Colonic mucosa (tissue), 4 donors: Measurements from ENCODE around the gene GGCT. TPM values are rescaled to one million over a fixed set of nuclear protein-coding genes. Genes with fewer than 3 reads are reported as not detected.

Experiments used
- DNase-seq: peaks from one replicate; pipeline ENCODE4 v3.0.0-alpha.2; 2020
- H3K27ac ChIP-seq: fragments of 200-600 bp; one replicate; pipeline ENCODE4 v1.8.0; 2021
- H3K27me3 ChIP-seq: fragments of 200-600 bp; one replicate; pipeline ENCODE4 v1.8.0; 2021
- H3K36me3 ChIP-seq: fragments of 200-600 bp; one replicate; pipeline ENCODE4 v1.8.0; 2021
- H3K4me1 ChIP-seq: fragments of 200-600 bp; one replicate; pipeline ENCODE4 v1.8.0; 2021; ENCODE audit warnings: mild to moderate bottlenecking
- H3K4me3 ChIP-seq: fragments of 200-600 bp; one replicate; pipeline ENCODE4 v1.8.0; 2021
- H3K9ac ChIP-seq, 2 donors: one replicate each; pipeline ENCODE4 v1.7.0; 2013; ENCODE audit warnings: control low read depth in 2 of 2, low read depth in 2 of 2, low read length in 2 of 2
- H3K9me3 ChIP-seq: fragments of 200-600 bp; one replicate; pipeline ENCODE4 v1.8.0; 2021
- CTCF ChIP-seq: fragments of 200-600 bp; IDR thresholded peaks from one replicate; pipeline ENCODE4 v1.8.0; 2022; ENCODE audit warnings: antibody characterized with exemption, mild to moderate bottlenecking
- intact Hi-C: fragments of 100-400 bp; cut with DNase I; formaldehyde crosslinking; loops from one replicate; pipeline ENCODE4 v1.14.1; 2022
- total RNA-seq, 2 donors: library from RNA; stranded (reverse); fragmentation: NEBNext Ultra II Directional in 1 of 2; extraction: Animal tissue kit (Norgen Biotek cat#: 25700) in 1 of 2; gene quantifications; one replicate each; pipeline ENCODE4 v1.2.1, GENCODE V29; 2021
- donor health status: healthy.
- donor health status: DM: no; HTN: no; CAD: no.
- donor health status: DM: no; HTN: no; CAD: no.

GGCT gene
- total RNA-seq, 2 donors from 2014 or later, result 42.5 to 103 TPM

DNA sequence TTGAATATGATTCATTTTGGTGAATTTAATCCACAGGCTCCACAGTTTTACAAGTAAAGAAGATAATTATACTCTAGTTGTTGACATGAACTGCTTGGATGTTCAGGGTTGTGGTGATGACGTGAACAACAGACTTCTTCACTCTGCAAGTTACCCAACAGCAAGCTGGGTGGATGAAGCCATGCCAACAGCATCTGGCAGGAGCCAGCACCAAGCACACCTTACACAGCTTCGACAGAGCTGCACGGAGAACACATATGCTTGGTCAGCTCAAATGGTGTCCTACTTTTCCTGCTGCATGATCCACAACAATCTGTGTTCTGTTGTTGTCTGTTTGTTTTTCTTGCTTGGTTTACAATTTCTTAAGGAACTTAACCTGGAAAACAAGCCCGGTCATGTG, 35.8 kb downstream of the GGCT start:
- DNase-seq, result no peak
- Histone ChIP-seq H3K27ac (peak overlapping the region; percentile 39), H3K9me3 (no peaks in the 10 kb centered on the region), H3K27me3 (no peaks in the 10 kb centered on the region), H3K4me1 (peaks cover 14% of the 10 kb centered on the region), H3K9ac (peak overlapping the region in 1 of 2 donors; percentile 49), H3K36me3 (no peaks in the 10 kb centered on the region), H3K4me3 (no peak overlapping the region)
- TF ChIP-seq CTCF, result no peak
- intact Hi-C loops, result no loop called here

- DNase-seq, result no peak
- H3K4me3 ChIP-seq, result no peak overlapping the region
- intact Hi-C loops, result no loop called here
- no peaks in the 10 kb centered on the region for H3K9me3 ChIP-seq
- no peak for TF ChIP-seq CTCF
- H3K27me3 ChIP-seq, result no peaks in the 10 kb centered on the region
- H3K9ac ChIP-seq, result no peak overlapping the region
- peaks cover 14% of the 10 kb centered on the region for H3K4me1 ChIP-seq
- H3K36me3 ChIP-seq, result no peaks in the 10 kb centered on the region
- no peak overlapping the region for H3K27ac ChIP-seq
Measured at GRCh38 chr7:30468041-30468440, 36.6 kb downstream of the GGCT start.

DNA sequence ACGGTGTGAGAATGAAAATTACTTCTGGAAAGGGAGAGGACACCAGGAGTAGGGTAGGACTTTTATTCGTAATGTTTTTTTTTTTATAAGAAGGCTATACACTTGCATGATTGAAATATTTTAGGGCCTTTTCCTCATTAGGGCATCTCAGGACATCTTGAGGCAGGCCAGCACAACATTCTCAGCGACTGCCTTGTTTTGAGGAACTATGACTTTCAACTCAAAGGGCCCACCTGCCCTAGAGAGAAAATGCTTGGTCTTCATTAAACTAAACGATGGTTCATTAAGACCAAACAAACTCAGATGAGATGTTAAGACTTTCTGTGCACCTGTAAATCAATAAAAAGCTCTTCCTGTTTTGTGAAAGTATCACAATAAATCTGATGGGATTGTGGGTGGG, 37.4 kb downstream of the GGCT start:
- no peak overlapping the region for H3K27ac ChIP-seq
- peaks cover 14% of the 10 kb centered on the region for H3K4me1 ChIP-seq
- no peak for DNase-seq
- no peak overlapping the region for H3K9ac ChIP-seq
- H3K36me3 ChIP-seq, result no peaks in the 10 kb centered on the region
- no peaks in the 10 kb centered on the region for H3K27me3 ChIP-seq
- no peak for TF ChIP-seq CTCF
- intact Hi-C loops, result no loop called here
- H3K9me3 ChIP-seq, result no peaks in the 10 kb centered on the region
- H3K4me3 ChIP-seq, result no peak overlapping the region

DNA sequence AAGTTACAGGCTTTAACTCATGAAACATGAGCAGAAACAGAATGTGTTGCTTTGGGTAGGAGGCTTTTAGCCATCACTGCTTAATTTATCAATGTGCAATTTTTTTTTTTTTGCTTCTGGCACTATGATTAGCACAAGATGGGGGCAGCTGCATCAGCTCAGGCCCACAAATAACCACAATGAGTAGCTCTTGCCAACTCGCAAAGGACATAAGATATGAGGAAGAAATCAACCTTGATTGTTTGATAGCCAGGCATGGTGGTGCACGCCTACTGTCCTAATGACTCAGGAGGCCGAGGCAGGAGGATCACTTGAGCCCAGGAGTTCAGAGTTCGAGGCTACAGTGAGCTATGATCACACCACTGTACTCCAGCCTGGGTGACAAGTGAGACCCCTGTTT, 38.4 kb downstream of the GGCT start:
- Histone ChIP-seq H3K4me3 (no peak overlapping the region), H3K4me1 (peaks cover 14% of the 10 kb centered on the region), H3K27me3 (no peaks in the 10 kb centered on the region), H3K9me3 (no peaks in the 10 kb centered on the region), H3K9ac (peak overlapping the region in 1 of 2 donors; percentile 44), H3K36me3 (no peaks in the 10 kb centered on the region), H3K27ac (peak overlapping the region; percentile 52)
- intact Hi-C loops, result no loop called here
- DNase-seq, result no peak
- TF ChIP-seq CTCF, result no peak

- intact Hi-C loops, result no loop called here
- Histone ChIP-seq H3K9ac (peak overlapping the region in 1 of 2 donors; percentile 44), H3K9me3 (no peaks in the 10 kb centered on the region), H3K36me3 (no peaks in the 10 kb centered on the region), H3K27me3 (no peaks in the 10 kb centered on the region), H3K4me1 (peaks cover 14% of the 10 kb centered on the region), H3K27ac (peak overlapping the region; percentile 52), H3K4me3 (no peak overlapping the region)
- no peak for TF ChIP-seq CTCF
- no peak for DNase-seq
Measured at GRCh38 chr7:30465811-30466180, 38.8 kb downstream of the GGCT start.
